ENCODE data around the gene AMFR.

AMFR gene

GRCh38 chr16:56360117-56361008, 65.0 kb downstream of the AMFR start:
- DNase-seq = no peak

GRCh38 chr16:56357765-56358322, 67.5 kb downstream of the AMFR start:
- DNase-seq = no peak

GRCh38 chr16:56357241-56357764, 68.0 kb downstream of the AMFR start:
- no peak for DNase-seq

GRCh38 chr16:56356276-56357240, 68.8 kb downstream of the AMFR start:
- DNase-seq = peak in 3 of 4 experiments; percentile 17 to 25 (median 19)

- no peak for DNase-seq
These were observed 69.5 kb downstream of the AMFR start for GRCh38 chr16:56355786-56356275.

- no peak for DNase-seq
These were observed 70.1 kb downstream of the AMFR start for GRCh38 chr16:56355221-56355620.

GRCh38 chr16:56354746-56355145, 70.6 kb downstream of the AMFR start:
- no peak for DNase-seq

GRCh38 chr16:56354016-56354415, 71.3 kb downstream of the AMFR start:
- no peak for DNase-seq

- no peak for DNase-seq
These were observed 72.1 kb downstream of the AMFR start for GRCh38 chr16:56353054-56353921.

- no peak for DNase-seq
These were observed 72.8 kb downstream of the AMFR start for GRCh38 chr16:56352351-56353053.

- DNase-seq = no peak
These were observed 73.9 kb downstream of the AMFR start for GRCh38 chr16:56351481-56351880.

GRCh38 chr16:56350491-56351405, 74.6 kb downstream of the AMFR start:
- no peak for DNase-seq

- DNase-seq = no peak
These were observed 75.6 kb downstream of the AMFR start for GRCh38 chr16:56349711-56350161.

- no peak for DNase-seq
These were observed 76.3 kb downstream of the AMFR start for GRCh38 chr16:56349086-56349415.

- DNase-seq = no peak
These were observed 76.9 kb downstream of the AMFR start for GRCh38 chr16:56348168-56349085.

- DNase-seq = no peak
These were observed 77.7 kb downstream of the AMFR start for GRCh38 chr16:56347670-56348069.

- no peak for DNase-seq
These were observed 78.2 kb downstream of the AMFR start for GRCh38 chr16:56347166-56347565.

- no peak for DNase-seq
These were observed 79.0 kb downstream of the AMFR start for GRCh38 chr16:56346131-56346890.
